Stromal cell of bone marrow (primary cell): ENCODE results near the gene HEXB.
"Not testable (repeated sequence)": the region's sequence is repeated elsewhere in the genome, so short reads cannot be mapped to it uniquely, and the experiment has no call there.

Source experiments
- DNase-seq: peaks from one replicate; pipeline ENCODE4 v3.0.0-alpha.2; 2012; ENCODE audit warnings: low read depth

The HEXB gene

GRCh38 chr5:74738406-74738805 is 53.4 kb downstream of the HEXB start:
- no peak for DNase-seq

- DNase-seq: not testable (repeated sequence)
Observed at GRCh38 chr5:74748742-74749141, 63.7 kb downstream of the HEXB start.

GRCh38 chr5:74761241-74761640 is 76.2 kb downstream of the HEXB start:
- no peak for DNase-seq

GRCh38 chr5:74762599-74762998 is 77.6 kb downstream of the HEXB start:
- DNase-seq: peak; percentile 13

- DNase-seq: no peak
Observed at GRCh38 chr5:74763504-74763903, 78.5 kb downstream of the HEXB start.

GRCh38 chr5:74765201-74765600 is 80.2 kb downstream of the HEXB start:
- DNase-seq: no peak

- no peak for DNase-seq
Observed at GRCh38 chr5:74765929-74766328, 80.9 kb downstream of the HEXB start.

GRCh38 chr5:74766418-74766848 is 81.4 kb downstream of the HEXB start:
- DNase-seq: peak; percentile 13

GRCh38 chr5:74766849-74767578 is 82.0 kb downstream of the HEXB start, which contains the start of the genes GFM2 and NSA2:
Gene GFM2, minus strand, starts transcription at chr5:74767117. Its CDS starts 3,375 bp downstream, at chr5:74763742.
Gene NSA2, plus strand, starts transcription at chr5:74767249. Its CDS starts 112 bp downstream, at chr5:74767361.
- DNase-seq: peak; percentile 90

GRCh38 chr5:74767579-74767913 is 82.5 kb downstream of the HEXB start:
- DNase-seq: no peak
